HG03139 (cell line): ENCODE measurements around the gene TNFRSF8.

Experiments
- ATAC-seq: cut with Tn5 transposase; IDR thresholded peaks from one replicate; pipeline ENCODE4 v1.9.1; 2021; ENCODE audit not compliant: unreplicated experiment

TNFRSF8 gene

GRCh38 chr1:12185918-12186678, 123.0 kb downstream of the TNFRSF8 start:
- no peak for ATAC-seq

- ATAC-seq: no peak
Measured at GRCh38 chr1:12186679-12186985, 123.5 kb downstream of the TNFRSF8 start.

- ATAC-seq: no peak
Measured at GRCh38 chr1:12188115-12188514, 125.0 kb downstream of the TNFRSF8 start.

- no peak for ATAC-seq
Measured at GRCh38 chr1:12188657-12189327, 125.7 kb downstream of the TNFRSF8 start.

- no peak for ATAC-seq
Measured at GRCh38 chr1:12189328-12189682, 126.2 kb downstream of the TNFRSF8 start.

- no peak for ATAC-seq
Measured at GRCh38 chr1:12191242-12192032, 128.3 kb downstream of the TNFRSF8 start.
